Inflammatory macrophage (primary cell): ENCODE data around the gene CCR5AS.
A peak's percentile ranks its signal among the peaks of the same experiment; 100 is the strongest.
"Not testable (repeated sequence)": the region's sequence is repeated elsewhere in the genome, so short reads cannot be mapped to it uniquely, and the experiment has no call there.

Experiments
- DNase-seq, 2 donors: peaks; one replicate each; pipeline ENCODE4 v3.0.0-alpha.2; 2020 to 2022

The CCR5AS gene

GRCh38 chr3:46353647-46354410 lies 53.0 kb downstream of the CCR5AS start, which contains the start of gene CCR2:
Gene CCR2, plus strand, starts transcription at chr3:46354111. Its CDS starts 3,417 bp downstream, at chr3:46357528.
- DNase-seq: peak in 1 of 2 donors; percentile 36

- no peak for DNase-seq
These were observed 53.8 kb downstream of the CCR5AS start for GRCh38 chr3:46353090-46353489.

DNA sequence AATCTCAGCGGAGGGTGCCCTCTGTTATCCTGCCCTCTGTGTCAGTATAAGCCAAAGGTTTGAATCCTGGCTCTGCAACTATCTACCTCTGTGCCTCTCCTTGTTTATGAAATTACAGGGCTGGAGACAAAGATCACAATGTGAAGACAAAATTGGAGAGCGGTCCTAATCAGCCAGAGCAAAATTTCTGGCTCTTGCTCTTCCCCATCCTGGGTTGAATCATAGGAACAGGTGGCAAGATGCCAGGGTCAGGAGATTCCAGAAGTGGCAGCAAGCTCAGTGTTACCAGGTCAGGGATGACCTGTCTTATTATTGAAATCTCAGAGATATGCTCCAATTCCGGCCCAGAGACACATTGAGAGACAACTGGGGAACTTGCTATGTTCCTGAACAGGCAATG lies 55.2 kb downstream of the CCR5AS start:
- DNase-seq: no peak

DNA sequence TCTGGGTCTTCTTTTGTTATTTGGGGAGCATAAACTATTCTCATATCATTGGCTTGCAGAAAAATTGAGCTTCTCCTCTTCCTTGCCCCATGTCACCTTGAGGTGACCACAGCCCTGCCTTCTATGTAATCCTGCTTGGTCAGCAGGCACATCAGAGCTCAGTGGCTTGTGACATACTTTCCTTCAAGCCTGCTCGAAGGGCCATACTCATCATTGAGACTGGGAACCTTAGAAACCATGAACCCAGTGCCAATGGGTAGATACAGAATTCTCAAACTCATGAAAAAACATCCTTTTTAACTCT lies 56.7 kb downstream of the CCR5AS start:
- no peak for DNase-seq

DNA sequence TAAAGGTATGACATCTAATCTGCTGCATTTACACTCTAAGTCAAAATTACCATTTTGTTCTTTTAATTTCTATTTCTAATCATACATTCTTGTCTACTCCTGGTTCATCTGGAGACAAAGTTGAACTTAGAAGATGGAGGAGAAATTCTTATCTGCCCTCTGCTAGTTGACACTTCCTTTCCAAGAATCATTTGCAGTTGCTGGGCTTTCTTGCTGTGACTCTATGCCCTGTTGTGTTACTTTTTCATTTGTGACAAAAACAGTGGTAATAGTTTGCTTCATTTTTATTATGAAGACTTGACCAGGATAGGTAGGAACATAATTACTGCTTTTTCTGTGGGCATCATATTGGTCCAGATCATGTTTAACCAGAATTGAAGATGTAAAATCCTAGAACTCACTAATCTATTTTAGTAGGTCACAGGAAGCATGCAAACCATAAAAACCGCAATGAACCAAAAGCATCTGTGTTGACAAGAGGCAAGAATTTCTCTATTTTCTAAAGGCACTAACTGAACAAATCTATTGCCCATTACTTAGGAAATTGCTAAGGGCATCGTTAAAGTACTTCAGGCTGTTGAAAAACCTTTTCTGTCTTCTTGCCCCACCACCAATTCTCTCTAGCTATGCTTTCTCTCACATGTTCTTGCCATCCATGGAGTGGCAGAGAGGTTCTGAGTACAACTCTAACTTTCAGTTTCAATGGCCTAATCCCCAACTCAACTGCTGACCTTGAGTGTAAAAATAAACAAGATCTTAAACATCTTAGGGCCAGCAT lies 57.2 kb downstream of the CCR5AS start:
- DNase-seq: no peak

- DNase-seq: no peak
These were observed 57.9 kb downstream of the CCR5AS start for GRCh38 chr3:46348823-46349482.

DNA sequence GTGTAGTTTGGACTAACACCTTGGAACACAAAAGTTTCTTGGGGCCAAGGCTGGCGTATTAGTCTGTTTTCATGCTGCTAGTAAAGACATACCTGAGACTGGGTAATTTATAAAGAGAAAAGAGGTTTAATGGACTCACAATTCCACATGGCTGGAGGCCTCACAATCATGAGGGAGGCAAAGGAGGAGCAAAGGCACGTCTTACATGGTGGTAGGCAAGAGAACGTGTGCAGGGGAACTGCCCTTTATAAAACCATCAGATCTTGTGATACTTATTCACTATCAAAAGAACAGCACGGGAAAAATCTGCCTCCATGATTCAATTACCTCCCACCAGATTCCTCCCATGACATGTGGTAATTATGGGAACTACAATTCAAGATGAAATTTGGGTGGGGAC lies 62.4 kb downstream of the CCR5AS start:
- no peak for DNase-seq

DNA sequence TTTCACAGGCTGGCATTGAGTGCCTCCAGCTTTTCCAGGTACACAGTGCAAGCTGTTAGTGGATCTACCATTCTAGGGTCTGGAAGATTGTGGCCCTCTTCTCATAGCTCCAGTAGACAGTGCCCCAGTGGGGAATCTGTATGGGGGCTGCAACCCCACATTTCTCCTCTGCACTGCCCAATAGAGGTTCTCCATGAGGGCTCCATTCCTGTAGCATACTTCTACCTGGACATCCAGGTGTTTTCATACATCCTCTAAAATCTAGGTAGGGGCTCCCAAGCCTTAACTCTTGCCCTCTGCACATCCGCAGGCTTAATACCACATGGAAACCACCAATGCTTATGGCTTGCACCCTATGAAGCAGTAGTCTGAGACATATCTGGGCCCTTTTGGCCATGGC lies 68.0 kb downstream of the CCR5AS start:
- DNase-seq: no peak

DNA sequence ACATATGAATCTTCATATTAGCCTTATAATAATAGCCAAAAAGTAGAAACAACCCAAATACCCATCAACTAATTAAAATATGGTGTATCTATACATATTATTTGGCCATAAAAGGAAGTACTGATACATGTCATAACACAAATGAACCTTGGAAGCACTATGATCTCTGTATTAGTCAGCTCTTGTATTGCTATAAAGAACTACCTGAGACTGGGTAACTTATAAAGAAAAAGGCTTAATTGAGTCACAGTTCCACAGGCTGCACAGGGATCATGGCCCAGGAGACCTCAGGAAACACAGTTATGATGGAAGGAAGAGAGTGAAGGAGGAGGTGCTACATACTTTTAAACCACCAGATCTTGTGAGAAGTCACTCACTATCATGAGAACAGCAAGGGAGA lies 69.0 kb downstream of the CCR5AS start:
- DNase-seq: no peak

DNA sequence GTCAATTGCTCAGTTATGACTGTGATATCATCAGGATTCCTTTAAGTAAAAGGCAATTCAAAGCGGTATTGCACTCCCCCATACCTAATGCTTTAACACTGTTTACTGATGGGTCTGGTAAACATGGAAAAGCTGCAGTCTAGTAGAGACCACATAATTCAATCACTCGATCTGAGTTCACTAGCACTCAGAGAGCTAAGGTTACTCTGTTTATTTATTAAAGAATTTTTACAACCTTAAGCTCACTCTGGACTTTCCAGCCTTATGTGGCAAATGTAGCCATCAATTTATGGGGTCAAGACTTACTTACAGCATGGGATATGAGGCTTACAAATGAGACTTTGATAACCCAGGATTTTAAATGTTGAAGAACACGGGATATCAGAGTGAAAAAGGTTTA lies 71.3 kb downstream of the CCR5AS start:
- no peak for DNase-seq

- no peak for DNase-seq
These were observed 72.0 kb downstream of the CCR5AS start for GRCh38 chr3:46334741-46335478.

DNA sequence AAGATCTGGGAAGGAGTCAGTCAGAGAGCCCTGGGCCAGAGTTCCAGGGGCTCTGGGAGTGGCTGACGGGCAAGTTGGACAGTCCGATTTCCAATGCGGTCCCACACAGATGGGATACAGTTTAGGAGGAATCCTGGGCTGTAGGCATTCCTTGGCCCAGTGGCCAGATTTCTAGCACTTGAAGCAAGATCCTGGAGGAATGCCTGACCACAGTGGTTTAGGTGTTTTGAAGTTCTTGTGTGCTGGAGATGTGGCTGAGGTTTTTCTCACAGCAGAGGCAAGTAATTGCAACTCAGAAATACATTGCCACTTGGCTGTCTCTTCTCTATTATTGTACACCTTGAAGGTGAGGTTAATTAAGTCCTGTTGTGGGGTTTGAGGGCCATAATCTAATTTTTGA lies 76.2 kb downstream of the CCR5AS start:
- DNase-seq: not testable (repeated sequence)

GRCh38 chr3:46325645-46326300 lies 81.1 kb downstream of the CCR5AS start:
- no peak for DNase-seq

DNA sequence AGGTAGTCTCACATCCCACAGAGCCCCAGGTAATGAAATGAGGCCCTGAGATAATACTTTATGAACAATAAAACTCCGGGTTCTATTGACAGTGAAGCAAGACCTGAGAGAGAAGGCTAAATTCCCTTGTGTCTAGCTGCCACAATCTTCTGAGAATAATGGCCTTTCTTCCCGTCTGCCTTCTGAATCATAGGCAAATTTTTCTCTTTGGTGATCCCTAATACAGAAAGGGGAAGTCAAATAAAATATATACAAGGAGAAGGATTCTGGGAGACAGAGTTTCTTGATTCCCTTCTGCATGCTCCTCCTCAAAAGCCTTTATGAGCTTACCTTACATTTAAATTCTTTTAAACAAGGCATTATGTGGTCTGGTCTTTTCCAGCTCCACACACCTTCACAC lies 82.8 kb downstream of the CCR5AS start:
- DNase-seq: peak in 1 of 2 donors; percentile 59

DNA sequence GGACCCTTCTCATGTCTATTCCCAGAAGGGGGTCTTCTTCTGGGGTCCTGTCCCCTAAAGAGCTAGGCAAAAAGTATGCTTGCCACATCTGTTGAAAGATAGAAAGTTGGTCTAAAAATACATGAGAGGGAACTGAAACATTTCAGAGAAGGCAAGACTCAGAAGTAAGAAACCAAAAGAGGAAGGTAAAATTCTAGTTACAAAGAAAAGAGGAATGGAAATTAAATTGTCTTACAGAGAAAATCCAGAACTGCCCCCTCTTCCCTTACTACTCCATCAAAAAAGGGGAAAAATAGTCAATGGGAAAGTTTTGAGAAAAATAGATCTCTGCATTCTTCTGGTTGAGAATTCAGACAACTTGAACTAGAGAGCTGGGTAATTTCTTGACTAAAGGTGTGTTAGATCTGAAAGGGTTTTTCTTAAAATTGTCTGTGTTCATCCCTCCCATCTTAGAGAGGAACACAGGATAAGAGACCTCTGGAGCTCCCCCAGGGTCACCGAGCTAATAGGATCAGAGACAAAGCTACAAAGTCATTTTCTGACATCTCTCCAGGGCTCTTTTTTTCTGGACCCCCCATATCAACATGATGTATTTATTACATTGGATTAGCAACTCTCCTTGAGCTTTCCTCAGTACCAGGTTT lies 85.3 kb downstream of the CCR5AS start:
- DNase-seq: peak in 1 of 2 donors; percentile 76

DNA sequence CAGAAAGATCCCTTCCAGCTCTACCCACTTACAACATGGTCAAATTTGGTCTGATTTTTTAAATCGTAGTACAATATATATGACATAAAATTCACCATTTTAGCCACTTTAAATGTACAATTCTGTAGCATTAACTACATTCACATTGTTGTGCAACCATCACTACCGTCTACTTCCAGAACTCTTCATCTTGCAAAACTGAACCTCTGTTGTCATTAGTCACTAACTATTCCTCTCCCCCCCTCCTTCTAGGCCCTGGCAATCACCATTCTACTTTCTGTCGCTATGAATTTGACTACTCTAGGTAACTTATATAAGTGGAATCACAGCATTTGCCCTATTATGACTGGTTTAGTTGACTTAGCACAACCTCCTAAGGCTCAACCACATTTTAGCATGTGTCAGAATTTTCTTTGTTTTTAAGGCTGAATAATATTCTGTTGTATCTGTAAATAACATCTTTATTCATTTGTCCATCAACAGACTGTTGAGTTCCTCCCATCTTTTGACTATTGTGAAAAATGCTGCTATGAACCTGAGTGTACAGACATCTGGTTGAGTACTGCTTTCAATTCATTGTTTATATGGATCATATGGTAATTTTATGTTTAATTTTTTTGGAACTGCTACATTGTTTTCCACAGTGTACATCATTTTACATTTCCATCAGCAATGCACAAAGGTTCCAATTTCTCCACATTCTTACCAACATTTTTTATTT lies 88.5 kb downstream of the CCR5AS start:
- DNase-seq: peak; percentile 61 to 84

- peak; percentile 24 to 77 for DNase-seq
These were observed 90.7 kb downstream of the CCR5AS start for GRCh38 chr3:46316206-46316605.

- DNase-seq: peak in 1 of 2 donors; percentile 28
These were observed 92.3 kb downstream of the CCR5AS start for GRCh38 chr3:46314517-46314916.
